HG03025 (cell line): ENCODE data around the gene SUPT6H.

Source experiments
- ATAC-seq: cut with Tn5 transposase; IDR thresholded peaks from one replicate; pipeline ENCODE4 v1.9.1; 2021; ENCODE audit warnings: mild to moderate bottlenecking, moderate library complexity; ENCODE audit not compliant: unreplicated experiment, low FRiP score

The SUPT6H gene

DNA sequence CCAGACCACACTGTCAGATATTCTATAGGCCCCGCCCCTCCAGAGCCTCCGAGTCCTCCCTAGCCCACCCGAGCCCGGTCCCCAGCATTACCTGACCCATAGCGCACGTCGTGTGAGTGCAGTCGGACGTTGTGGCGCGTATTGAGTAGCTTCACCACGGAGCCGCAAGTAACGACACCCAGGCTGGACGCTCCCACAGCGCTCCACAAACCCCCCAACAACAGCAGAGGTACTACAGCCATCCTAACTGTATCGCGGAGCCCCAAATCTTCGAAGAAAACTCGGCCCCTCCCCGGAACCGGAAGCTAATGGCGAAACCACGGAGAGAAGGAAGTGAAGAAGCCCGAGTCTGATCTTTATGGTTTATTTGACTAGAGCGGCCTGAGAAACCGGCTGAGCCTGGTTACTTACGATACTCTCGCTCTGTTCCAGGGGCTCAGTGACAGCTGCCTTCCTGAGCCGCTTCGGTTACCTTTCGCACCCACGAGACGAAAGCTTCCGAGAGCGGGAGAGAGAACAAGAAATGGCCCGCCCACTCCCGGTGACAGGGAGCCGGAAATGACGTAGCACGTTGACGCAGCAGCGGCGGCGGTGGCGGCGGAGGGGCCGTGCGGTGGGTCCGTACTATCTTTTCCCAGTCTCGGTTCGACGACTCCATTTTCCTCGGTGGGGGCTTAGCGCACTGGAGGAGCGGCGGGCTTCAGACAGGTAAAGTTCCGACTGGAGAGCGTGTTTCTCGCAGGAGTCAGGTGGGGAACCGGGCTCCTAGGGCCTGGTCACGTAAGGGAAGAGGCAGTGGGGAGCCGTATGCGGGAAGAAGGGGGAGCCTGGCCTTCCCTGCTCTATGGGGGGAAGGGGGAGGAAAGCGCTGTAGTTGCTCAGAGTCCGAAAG lies at the start of gene SUPT6H, which contains the start of gene SDF2:
TSS of gene SUPT6H (plus strand) at position 571 of the 892 bp plus-strand sequence. CDS start 11,197 bp downstream, outside the sequence.
TSS of gene SDF2 (minus strand) at position 272 of the 892 bp plus-strand sequence. CDS start at position 242, 30 bp downstream.
- peak; percentile 73 for ATAC-seq

DNA sequence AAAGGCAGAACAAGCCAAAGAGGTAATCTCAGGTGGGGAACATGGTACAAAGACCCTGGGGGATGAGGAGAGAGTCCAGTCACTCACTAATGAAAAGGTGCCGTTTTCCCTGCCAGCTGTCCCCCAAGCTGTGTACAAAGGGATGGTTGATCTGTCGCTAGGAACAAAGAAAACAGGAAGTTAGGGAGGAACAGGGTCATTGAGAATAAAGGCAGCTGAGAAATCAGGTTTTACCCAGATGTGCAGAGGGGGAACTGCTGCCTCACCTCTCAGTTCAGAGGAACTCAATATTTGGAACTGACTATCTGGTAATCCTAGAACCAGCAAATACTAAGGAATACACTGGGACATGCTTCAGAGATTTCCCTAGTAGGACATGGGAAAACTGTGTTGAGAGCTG lies 49.5 kb upstream of the SUPT6H start:
- no peak for ATAC-seq

DNA sequence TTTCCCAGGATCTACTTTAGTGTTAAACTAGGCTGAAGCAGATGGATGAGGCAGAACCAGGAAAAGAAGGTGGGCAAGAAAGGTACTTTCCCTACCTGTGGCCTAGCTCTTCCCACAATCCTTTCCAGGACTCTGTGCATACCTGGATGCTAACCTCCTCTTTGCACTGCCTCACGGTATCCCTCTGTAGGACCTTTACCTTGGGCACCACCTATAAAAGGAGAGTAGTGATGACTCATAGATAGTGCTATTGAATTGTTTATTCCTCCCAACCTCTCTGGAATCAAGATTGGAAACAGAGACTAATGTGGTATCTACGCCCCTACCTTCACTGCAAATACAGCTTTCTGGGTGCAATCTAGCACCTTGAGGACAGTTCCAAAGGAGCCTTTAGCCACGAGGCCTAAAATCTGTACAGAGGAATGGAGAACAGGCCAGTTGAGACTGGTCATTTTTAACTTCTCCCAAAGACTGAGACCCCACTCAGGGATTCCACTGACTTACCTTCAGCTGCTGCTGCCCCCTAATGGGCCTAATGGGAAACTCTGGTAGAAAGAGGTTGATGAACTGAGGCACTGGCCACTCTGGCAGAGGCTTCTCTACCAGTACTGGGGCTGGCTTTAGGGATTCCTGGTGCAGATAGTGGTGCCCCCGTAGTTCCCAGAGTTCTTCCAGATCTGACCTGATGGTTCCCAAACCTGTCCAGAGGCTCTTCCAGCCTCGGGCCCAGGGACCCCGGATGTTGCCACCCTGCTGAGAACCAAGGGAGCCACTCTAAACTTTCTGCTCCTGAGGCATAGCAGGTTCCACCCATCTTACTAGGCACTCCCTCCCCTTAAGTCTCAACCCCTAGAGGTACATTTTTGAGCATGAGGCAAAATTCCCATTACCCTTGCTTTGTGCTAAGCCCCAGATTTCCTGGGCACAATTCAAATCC lies 48.8 kb upstream of the SUPT6H start:
- ATAC-seq = no peak

- no peak for ATAC-seq
Measured at GRCh38 chr17:28613931-28614381, 48.0 kb upstream of the SUPT6H start, which contains the start of gene RSKR. RSKR (minus strand) TSS chr17:28614185; CDS start chr17:28614161, 24 bp downstream.

DNA sequence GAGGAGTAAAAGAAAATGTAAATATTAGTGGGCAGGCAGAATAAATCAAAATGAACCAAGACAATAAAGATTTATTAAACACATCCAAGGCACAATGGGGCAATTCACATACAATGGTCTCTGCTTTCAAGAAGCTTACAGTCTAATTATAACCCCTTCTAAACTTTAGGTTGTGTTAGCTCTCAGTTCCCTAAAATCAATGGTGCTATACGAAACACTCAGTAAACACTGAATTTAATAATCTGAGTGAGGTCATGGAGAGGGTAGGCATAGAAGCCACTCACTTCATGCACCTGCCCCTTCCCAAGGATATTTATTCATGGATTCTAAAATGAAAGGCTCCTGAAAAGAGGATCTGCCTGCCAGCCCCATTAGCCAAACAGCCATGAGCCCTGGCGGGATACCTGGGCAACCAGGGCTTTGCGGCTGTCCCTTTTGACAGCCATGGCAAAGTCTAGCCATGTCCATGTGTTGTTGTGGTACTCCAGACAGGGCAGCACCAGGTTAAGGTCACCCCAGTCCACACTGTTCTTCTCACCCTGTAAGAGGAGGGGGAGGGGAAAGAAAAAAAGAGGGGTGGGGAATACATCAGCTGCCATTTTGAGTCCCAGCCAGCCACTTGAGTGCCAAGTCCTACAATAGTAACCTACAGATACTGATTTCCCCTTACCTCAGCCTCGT lies 46.6 kb upstream of the SUPT6H start:
- ATAC-seq = no peak

DNA sequence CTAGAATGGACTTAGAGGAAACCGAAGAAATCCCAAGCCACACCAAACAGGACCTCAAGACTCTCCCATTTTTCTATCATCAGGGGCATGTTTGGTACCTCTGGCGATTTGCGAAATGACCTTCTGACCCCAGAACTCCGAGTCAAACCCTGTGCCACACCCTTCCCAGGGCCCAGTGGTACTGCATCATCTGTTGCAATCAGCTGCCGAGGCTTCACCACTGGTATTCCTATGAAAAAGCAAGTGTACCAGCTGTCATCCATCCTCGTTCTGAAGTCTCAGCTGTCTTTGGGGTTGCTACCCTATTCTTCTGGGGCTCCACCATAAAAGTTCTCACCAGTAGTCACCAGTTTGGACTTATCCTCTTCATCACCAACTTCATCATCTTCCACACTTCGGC lies 45.7 kb upstream of the SUPT6H start:
- ATAC-seq = no peak

DNA sequence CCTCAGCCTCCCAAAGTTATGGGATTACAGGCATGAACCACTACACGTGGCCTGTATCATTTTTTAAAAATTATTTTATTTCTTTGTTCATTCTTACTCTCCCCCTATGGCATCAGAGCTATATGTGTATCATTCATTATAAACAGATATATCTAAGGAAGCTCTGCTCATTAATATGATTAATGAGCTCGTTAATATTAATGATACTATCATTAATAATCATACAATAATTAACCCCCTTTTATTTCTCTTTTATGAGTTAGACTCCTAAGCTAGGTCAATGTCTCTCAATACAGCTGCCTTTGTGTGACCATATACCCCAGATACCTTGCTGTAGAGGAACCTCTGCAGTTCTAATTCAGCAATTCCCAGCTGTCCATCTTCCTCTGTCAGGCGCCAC lies 43.5 kb upstream of the SUPT6H start:
- ATAC-seq = no peak

GRCh38 chr17:28620010-28620409 lies 42.0 kb upstream of the SUPT6H start:
- no peak for ATAC-seq

DNA sequence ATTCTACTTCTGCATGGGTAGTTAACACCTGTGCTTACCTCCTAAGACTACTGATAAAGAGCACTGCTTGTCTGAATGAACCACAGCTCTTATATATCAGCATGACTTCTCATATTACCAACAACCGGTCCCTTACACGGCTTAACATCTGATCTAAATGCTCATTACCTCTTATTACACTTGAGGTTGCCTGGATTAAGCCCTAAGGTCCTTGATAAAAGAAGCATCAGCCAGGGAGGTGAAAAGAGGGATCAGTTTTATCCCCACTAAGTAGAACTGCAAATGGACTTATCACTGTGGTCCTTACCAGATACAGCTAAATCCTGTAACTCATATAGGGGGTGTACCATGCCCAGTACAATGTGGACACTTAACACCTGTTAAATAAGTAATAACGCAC lies 39.8 kb upstream of the SUPT6H start:
- no peak for ATAC-seq

GRCh38 chr17:28623696-28624095 lies 38.3 kb upstream of the SUPT6H start:
- no peak for ATAC-seq

DNA sequence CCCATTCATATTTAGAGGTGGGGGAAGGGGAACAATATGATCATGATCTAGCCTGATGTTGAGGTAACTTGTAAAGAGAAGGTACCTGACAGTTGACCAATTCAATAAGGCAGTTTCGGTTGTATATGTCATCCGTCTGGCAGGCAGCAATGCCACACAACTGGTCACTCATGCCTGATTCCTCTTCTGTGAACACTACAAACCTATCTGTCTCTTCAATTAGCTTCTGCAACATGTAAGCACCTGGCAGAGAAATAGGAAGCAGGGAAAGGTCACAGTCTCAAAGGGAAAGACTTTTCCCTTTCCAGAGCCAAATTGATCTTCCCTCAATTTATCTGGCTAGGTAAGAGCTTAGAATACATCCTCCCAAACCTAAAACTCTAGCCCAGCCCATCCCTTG lies 37.9 kb upstream of the SUPT6H start:
- no peak for ATAC-seq

DNA sequence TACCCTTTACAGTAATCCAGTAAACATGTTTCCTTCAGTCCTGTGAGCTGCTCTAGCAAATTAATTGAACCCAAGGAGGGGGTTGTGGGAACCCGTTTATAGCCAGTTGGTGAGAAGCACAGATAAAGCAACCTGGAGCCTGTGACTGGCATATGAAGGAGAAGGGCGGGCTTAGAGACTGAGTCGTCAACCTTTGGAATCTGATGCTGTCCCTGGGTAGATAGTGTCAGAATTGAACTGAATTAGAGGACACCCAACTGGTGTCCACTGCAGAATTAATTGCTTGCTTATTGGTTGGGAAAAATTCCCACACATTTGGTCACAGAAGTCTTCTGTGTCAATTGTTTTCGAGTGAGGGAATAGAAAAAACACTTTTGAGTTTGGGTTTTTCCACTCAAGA lies 35.2 kb upstream of the SUPT6H start:
- no peak for ATAC-seq

GRCh38 chr17:28634206-28634865 lies 27.7 kb upstream of the SUPT6H start:
- ATAC-seq = no peak

GRCh38 chr17:28635506-28635905 lies 26.5 kb upstream of the SUPT6H start:
- no peak for ATAC-seq

DNA sequence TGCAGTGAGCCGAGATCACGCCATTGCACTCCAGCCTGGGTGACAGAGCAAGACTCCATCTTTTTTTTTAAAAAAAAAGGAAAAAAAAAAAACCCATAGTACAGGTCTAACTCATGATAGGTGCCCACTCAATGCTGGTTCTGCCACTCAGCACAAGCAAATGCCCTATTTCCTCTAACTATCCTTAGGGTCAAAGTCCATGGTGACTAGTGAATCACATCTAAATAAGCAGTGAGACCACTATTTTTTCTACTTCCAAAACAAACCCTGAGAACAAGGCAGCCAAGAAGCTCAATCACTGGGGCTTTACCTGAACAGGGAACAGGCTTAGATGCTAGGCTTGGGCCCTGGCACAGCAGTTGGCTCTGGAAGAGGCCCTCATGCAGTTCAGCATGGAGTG lies 20.4 kb upstream of the SUPT6H start:
- no peak for ATAC-seq

GRCh38 chr17:28643983-28644786 lies 17.8 kb upstream of the SUPT6H start:
- ATAC-seq = no peak

DNA sequence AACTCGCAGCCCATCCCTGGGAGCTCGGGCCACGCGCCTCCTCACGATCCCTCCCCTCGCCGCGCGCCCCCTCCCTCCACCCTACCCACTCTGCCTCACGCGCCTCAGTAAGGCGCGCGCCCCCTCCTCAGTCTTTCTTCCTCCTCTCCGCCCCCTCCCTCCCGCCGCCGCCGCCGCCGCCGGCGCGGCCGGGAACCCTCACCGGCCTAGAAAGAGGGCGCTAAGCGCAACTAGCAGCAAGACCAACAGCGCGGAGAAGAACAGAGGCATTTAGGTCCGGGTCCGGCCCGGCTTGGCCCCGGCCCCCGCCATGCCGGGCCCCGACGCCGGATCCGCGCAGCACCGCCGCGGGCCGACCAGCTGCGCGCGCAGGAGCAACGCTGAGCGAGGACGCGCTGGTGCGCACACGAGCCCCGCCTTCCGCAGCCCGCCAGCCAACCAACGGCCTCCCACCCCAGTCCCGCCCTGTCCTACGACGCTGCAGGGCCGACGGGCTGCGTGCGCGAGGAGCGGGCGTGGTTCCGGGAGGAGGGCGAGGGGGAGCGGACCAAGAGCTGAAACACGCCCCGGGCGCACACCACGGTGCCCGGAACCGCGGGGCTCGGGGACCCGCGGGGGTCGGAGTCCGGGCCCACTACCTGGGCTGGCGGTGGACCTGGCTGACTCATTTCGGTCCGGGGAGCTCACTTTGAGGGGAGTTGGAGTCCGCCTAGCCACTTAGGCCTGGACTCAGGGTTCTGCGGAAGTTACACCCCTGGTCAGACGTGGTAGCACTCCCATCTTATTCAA lies 17.0 kb upstream of the SUPT6H start, which contains the start of gene BLTP2:
TSS of gene BLTP2 (minus strand) at position 372 of the 789 bp plus-strand sequence. CDS start at position 270, 102 bp downstream.
- peak; percentile 90 for ATAC-seq

DNA sequence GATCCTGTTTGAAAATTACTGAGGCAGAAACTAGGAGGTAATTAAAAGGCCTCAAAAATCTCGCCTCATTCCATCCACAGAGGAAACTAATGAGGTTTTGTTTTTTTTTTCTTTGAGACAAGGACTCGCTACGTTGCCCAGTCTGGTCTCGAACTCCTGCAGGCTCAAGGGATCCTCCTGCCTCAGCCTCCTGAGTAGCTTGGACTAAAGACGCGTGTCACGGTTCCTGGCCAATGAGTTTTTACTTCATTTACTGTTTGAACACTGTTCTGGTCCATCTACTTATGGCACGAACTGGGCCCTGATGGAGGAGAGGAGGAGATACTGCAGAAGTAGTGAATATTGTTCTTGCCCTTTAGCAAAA lies 16.4 kb upstream of the SUPT6H start:
- no peak for ATAC-seq
